ENCODE data around the gene SIAH2.

SIAH2 gene

DNA sequence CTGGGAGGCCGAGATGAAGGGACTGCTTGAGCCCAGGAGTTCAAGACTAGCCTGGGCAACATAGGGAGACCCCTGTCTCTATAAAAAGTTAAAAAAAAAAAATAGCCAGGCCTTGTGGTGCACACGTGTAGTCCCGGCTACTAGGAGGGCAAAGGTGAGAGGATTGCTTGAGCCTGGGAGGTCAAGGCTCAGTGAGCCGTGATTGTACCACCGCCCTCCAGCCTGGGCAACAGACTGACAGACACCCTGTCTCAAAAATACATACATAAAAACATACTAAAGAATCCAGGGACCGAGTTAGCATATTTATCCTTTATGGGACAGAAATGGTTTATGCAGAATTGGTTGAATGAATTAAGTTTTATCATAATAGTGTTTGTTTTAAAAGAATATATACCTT, 13.7 kb downstream of the SIAH2 start:
- peaks cover 25% of the 10 kb centered on the region for H3K4me1 ChIP-seq (ENCODE audit: control insufficient read depth, insufficient read depth, low read length, unreplicated experiment)
- H2AFZ ChIP-seq (ENCODE audit: low read length, unreplicated experiment): no peak overlapping the region
- no peak overlapping the region for H3K27ac ChIP-seq (ENCODE audit: low read depth, low read length)
- H3K27me3 ChIP-seq (ENCODE audit: insufficient read depth, low read length): no peaks in the 10 kb centered on the region
- H3K79me2 ChIP-seq (ENCODE audit: control insufficient read depth, insufficient read depth, low read length, unreplicated experiment): peaks cover 93% of the 10 kb centered on the region
- H3K36me3 ChIP-seq (ENCODE audit: insufficient read depth, low read length): no peaks in the 10 kb centered on the region; the same call in 1 of the 2 replicates
- H3K4me3 ChIP-seq (ENCODE audit: low read depth, low read length): no peak overlapping the region

DNA sequence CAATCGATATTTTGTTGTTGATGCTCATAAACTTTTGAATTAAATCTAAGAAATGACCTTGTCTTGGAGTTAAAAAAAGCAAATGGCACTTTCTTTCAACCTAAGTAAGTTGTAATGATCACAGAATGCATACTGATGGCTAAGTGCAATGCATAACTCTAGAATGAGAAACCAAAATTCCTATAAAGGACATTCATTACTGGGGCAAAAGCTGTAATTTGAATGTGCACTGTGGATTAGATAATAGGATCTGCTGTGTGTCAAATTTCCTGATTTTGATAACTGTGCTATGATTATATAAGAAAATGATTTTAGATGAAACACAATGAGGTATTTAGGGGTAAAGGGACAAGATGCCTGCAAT, 14.3 kb downstream of the SIAH2 start:
- Histone ChIP-seq H3K4me3 (ENCODE audit: low read depth, low read length) (no peak overlapping the region), H3K36me3 (ENCODE audit: insufficient read depth, low read length) (no peaks in the 10 kb centered on the region), H3K27ac (ENCODE audit: low read depth, low read length) (no peak overlapping the region), H3K4me1 (ENCODE audit: control insufficient read depth, insufficient read depth, low read length, unreplicated experiment) (peaks cover 31% of the 10 kb centered on the region), H3K27me3 (ENCODE audit: insufficient read depth, low read length) (no peaks in the 10 kb centered on the region), H3K79me2 (ENCODE audit: control insufficient read depth, insufficient read depth, low read length, unreplicated experiment) (peaks cover 93% of the 10 kb centered on the region), H2AFZ (ENCODE audit: low read length, unreplicated experiment) (no peak overlapping the region)

DNA sequence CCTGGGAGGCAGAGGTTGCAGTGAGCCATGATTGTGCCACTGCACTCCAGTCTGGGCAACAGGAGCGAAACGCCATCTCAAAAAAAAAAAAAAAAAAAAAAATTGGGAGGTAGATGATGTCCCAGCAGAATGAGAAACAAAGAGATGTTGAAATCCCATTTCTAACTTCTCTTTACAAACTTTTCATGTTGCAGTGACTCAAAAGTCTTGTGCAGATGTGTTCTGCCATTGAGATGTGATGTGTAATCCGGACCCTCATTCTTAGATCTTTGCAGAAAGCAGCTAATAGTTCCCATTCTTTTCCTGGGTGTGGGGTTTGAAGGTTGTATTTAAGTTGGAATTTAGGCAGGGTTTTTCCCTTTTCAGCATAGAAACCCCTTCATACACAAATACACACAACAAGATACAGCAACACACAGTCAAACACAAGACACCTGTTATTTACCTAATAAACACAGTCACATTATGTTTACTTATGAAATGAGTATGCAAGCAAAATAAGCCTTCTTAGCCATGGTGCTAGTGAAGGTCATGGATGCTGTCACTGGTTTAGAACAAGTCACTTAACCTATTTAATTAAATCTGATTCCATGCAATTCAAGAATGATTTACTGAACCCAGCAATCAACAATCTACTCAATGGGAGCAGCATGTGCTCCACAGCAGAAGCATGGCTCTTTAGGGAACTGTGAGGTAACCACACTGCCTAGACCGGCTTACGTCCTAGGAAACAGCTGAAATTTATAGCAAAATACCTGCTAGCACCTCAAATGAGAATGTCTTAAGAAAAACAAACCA, 14.9 kb downstream of the SIAH2 start:
- H2AFZ ChIP-seq (ENCODE audit: low read length, unreplicated experiment): no peak overlapping the region
- H3K4me1 ChIP-seq (ENCODE audit: control insufficient read depth, insufficient read depth, low read length, unreplicated experiment): peaks cover 37% of the 10 kb centered on the region
- no peaks in the 10 kb centered on the region for H3K36me3 ChIP-seq (ENCODE audit: insufficient read depth, low read length)
- H3K4me3 ChIP-seq (ENCODE audit: low read depth, low read length): no peak overlapping the region
- peaks cover 94% of the 10 kb centered on the region for H3K79me2 ChIP-seq (ENCODE audit: control insufficient read depth, insufficient read depth, low read length, unreplicated experiment)
- no peaks in the 10 kb centered on the region for H3K27me3 ChIP-seq (ENCODE audit: insufficient read depth, low read length)
- H3K27ac ChIP-seq (ENCODE audit: low read depth, low read length): no peak overlapping the region

DNA sequence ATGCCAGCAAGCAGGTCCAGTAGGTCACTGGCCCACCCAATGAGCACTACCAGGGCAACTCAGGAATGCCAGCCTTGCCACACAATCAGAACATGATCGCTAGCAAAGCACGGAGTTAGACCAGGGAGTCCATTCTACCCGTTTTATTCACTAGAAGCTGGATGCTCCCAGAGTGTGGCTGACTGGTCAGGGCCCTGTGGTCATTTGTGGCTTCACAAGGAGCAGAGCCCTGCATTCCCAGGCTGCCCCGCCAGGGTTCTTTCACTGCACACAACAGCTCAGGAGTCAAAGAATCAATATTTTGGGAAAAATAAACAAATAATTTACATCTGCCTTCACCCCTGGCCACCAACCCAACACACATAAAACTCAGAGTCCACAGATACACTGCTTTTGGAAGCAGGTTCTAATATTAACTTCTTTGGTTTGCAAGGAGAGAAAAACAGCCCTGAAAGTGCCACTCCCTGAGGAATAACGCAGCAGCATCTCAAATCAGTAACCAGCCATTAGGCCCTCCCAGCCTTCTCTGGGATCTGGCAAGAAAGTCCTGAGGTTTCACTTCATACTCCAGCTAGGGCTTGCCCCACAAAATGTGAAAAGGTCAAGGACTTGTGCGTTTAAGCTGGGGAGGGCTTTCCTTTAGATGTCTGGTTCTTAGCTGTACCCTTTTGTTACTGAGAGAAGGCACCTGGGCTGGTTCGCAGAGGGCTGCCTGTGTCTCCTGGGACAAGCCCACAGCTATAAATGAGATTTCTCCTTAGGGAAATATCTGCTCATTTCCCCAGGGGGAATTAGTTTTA, 16.0 kb downstream of the SIAH2 start:
- peaks cover 94% of the 10 kb centered on the region for H3K79me2 ChIP-seq (ENCODE audit: control insufficient read depth, insufficient read depth, low read length, unreplicated experiment)

DNA sequence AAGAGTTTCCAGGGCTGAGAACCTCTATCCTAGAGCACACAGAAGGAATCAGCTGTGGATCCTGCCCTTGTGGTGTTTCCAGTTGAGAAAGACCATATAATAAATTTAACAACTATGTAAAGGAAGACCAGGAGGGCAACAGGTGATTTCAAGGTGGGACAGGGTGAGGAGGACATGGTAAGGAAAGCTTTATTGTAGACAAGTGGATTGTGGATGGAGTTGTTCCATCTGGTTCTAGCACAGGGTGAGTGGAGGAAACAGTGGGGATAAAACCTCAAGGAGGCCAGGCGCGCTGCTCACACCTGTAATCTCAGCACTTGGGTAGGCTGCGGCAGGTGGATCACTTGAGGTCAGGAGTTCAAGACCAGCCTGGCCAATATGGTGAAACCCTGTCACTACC, 17.1 kb downstream of the SIAH2 start:
- no peaks in the 10 kb centered on the region for H3K27me3 ChIP-seq (ENCODE audit: insufficient read depth, low read length)
- 0 out of 2 replicates have a peak, but pooled peaks cover 4% of the 10 kb centered on the region for H3K36me3 ChIP-seq (ENCODE audit: insufficient read depth, low read length)
- H3K4me1 ChIP-seq (ENCODE audit: control insufficient read depth, insufficient read depth, low read length, unreplicated experiment): peaks cover 38% of the 10 kb centered on the region
- no peak overlapping the region for H3K27ac ChIP-seq (ENCODE audit: low read depth, low read length)
- H3K79me2 ChIP-seq (ENCODE audit: control insufficient read depth, insufficient read depth, low read length, unreplicated experiment): peaks cover 90% of the 10 kb centered on the region
- H2AFZ ChIP-seq (ENCODE audit: low read length, unreplicated experiment): no peak overlapping the region
- no peak overlapping the region for H3K4me3 ChIP-seq (ENCODE audit: low read depth, low read length)

More for the DNA sequence above, 16.0 kb downstream of the SIAH2 start:
- no peak overlapping the region for H3K4me3 ChIP-seq (ENCODE audit: low read depth, low read length)
- 0 out of 2 replicates have a peak, but pooled peaks cover 4% of the 10 kb centered on the region for H3K36me3 ChIP-seq (ENCODE audit: insufficient read depth, low read length)
- no peaks in the 10 kb centered on the region for H3K27me3 ChIP-seq (ENCODE audit: insufficient read depth, low read length)
- H2AFZ ChIP-seq (ENCODE audit: low read length, unreplicated experiment): no peak overlapping the region
- H3K27ac ChIP-seq (ENCODE audit: low read depth, low read length): no peak overlapping the region
- H3K4me1 ChIP-seq (ENCODE audit: control insufficient read depth, insufficient read depth, low read length, unreplicated experiment): peaks cover 38% of the 10 kb centered on the region

DNA sequence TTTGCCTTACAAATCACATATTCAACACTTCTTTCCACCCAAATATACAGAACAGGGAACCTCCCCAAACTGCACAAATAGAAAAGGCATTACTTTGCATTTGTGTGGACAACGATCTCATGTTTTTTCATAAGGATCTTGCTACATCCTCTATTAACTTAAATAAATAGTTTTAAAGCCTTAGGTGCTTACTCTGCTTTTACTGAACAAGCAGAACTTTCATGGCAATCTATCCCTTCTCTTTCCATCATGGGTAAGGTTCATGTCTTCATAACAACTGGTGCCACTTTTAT, 18.1 kb downstream of the SIAH2 start:
- Histone ChIP-seq H3K4me3 (ENCODE audit: low read depth, low read length) (no peak overlapping the region), H3K27me3 (ENCODE audit: insufficient read depth, low read length) (no peaks in the 10 kb centered on the region), H2AFZ (ENCODE audit: low read length, unreplicated experiment) (no peak overlapping the region), H3K36me3 (ENCODE audit: insufficient read depth, low read length) (0 out of 2 replicates have a peak, but pooled peaks cover 4% of the 10 kb centered on the region), H3K27ac (ENCODE audit: low read depth, low read length) (peak overlapping the region; percentile 27; the same call in 1 of the 2 replicates), H3K79me2 (ENCODE audit: control insufficient read depth, insufficient read depth, low read length, unreplicated experiment) (peaks cover 80% of the 10 kb centered on the region), H3K4me1 (ENCODE audit: control insufficient read depth, insufficient read depth, low read length, unreplicated experiment) (peaks cover 38% of the 10 kb centered on the region)

DNA sequence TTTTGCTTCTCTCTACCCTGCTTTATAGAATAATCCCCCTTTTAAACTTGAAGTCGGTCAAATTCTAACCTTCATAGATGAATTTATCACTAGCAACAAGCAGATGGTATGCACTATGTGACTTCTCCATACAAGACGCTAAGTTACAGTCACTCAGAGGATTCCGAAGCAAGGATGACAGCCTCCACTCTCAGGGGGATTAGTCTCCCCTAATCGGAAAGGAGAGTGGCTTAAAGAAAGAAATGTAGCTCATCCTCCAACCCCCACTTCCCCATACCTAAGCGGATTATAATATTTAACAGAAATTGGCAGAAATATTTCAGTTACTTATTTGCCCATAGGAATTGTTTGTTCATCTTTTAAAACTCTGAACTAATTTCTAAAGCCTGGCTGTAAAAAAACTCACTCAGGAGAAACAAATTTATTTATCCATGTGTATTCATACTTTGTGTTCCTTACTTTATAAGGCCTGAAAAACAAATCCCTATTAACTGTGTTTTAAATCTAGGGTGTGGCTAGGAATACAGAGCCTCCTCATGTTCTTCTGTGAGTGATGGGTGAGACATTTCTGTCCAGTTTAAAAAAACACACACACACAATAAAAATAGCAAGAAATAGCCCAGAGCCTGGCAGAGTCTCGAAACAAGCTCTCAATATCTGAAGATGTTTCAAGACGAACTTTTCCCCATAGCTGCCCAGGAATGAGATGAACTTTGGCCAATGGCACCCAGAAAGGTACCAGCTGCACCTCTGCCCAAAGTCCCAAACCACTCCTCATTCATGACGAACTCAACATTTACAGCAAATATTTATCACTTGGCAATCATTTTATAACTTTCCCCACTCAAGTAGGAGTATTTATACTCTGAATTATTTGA, 18.7 kb downstream of the SIAH2 start:
- Histone ChIP-seq H3K79me2 (ENCODE audit: control insufficient read depth, insufficient read depth, low read length, unreplicated experiment) (peaks cover 74% of the 10 kb centered on the region), H3K27ac (ENCODE audit: low read depth, low read length) (peak overlapping the region; percentile 27), H3K27me3 (ENCODE audit: insufficient read depth, low read length) (no peaks in the 10 kb centered on the region), H3K36me3 (ENCODE audit: insufficient read depth, low read length) (0 out of 2 replicates have a peak, but pooled peaks cover 4% of the 10 kb centered on the region), H3K4me3 (ENCODE audit: low read depth, low read length) (no peak overlapping the region), H2AFZ (ENCODE audit: low read length, unreplicated experiment) (no peak overlapping the region), H3K4me1 (ENCODE audit: control insufficient read depth, insufficient read depth, low read length, unreplicated experiment) (peaks cover 38% of the 10 kb centered on the region)

DNA sequence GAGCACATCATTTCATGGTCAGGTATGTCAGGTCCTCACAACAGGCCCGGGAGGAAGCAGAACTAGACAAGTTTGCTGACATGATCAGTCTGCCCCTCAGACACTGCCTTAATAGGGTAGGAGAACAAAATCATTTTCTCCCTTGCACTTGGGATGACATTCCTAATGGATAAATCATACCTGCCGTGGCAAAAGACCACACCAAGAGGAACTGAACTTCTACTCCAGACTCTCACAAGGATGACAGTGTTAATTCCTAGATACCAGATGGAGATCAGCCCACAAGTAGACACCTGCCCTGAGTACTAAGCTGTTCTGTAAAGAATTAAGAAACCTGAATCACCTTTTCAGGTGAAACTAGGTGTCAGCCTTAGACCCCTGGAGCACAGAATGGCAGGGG, 19.5 kb downstream of the SIAH2 start:
- peaks cover 41% of the 10 kb centered on the region for H3K4me1 ChIP-seq (ENCODE audit: control insufficient read depth, insufficient read depth, low read length, unreplicated experiment)
- no peak overlapping the region for H3K4me3 ChIP-seq (ENCODE audit: low read depth, low read length)
- no peak overlapping the region for H2AFZ ChIP-seq (ENCODE audit: low read length, unreplicated experiment)
- H3K27ac ChIP-seq (ENCODE audit: low read depth, low read length): no peak overlapping the region
- H3K79me2 ChIP-seq (ENCODE audit: control insufficient read depth, insufficient read depth, low read length, unreplicated experiment): peaks cover 67% of the 10 kb centered on the region
- H3K36me3 ChIP-seq (ENCODE audit: insufficient read depth, low read length): 0 out of 2 replicates have a peak, but pooled peaks cover 4% of the 10 kb centered on the region
- H3K27me3 ChIP-seq (ENCODE audit: insufficient read depth, low read length): no peaks in the 10 kb centered on the region

DNA sequence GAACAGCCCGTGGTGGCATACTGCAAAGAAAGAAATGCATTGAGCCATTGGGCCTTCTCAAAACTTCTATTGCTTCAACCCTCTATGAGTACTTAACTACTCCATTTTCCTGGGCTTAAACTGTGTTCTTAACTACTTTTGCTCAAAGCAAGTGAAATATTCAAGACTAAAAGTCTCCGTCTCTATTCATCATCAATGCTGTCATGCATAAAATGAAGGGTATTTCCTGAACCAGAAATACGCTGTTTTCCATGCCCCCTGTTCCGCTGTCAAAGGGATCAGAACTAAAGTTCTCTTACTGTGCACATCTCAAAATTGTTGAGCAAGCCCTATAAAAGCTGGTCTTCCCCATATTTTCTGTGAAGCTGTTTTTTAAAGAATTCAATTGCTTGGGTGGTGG, 20.3 kb downstream of the SIAH2 start:
- Histone ChIP-seq H3K27me3 (ENCODE audit: insufficient read depth, low read length) (no peaks in the 10 kb centered on the region), H3K27ac (ENCODE audit: low read depth, low read length) (no peak overlapping the region), H3K36me3 (ENCODE audit: insufficient read depth, low read length) (0 out of 2 replicates have a peak, but pooled peaks cover 4% of the 10 kb centered on the region), H2AFZ (ENCODE audit: low read length, unreplicated experiment) (no peak overlapping the region), H3K79me2 (ENCODE audit: control insufficient read depth, insufficient read depth, low read length, unreplicated experiment) (peaks cover 59% of the 10 kb centered on the region), H3K4me1 (ENCODE audit: control insufficient read depth, insufficient read depth, low read length, unreplicated experiment) (peaks cover 42% of the 10 kb centered on the region), H3K4me3 (ENCODE audit: low read depth, low read length) (no peak overlapping the region)

DNA sequence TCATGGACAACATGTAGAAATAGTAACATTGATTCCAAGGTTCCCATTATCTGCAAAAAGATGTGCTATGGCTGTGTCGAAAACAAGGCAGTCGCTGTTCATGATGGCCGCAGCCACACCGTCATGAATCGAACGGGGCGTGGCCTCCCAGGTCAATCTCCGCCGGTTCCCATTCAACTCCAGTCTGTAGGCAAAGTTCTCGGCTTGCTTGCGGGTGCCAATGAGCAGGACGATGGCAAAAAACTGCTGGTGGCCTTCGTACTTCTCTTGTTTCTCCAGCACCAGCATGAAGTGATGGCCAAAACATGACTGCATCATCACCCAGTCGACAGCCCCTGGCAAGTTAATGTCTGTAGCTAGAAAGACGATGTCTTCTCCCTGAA, 20.8 kb downstream of the SIAH2 start:
- Histone ChIP-seq H3K27me3 (ENCODE audit: insufficient read depth, low read length) (no peaks in the 10 kb centered on the region), H3K4me1 (ENCODE audit: control insufficient read depth, insufficient read depth, low read length, unreplicated experiment) (peaks cover 44% of the 10 kb centered on the region), H3K36me3 (ENCODE audit: insufficient read depth, low read length) (0 out of 2 replicates have a peak, but pooled peaks cover 4% of the 10 kb centered on the region), H2AFZ (ENCODE audit: low read length, unreplicated experiment) (no peak overlapping the region), H3K79me2 (ENCODE audit: control insufficient read depth, insufficient read depth, low read length, unreplicated experiment) (peaks cover 55% of the 10 kb centered on the region), H3K27ac (ENCODE audit: low read depth, low read length) (no peak overlapping the region), H3K4me3 (ENCODE audit: low read depth, low read length) (no peak overlapping the region)
